ENCODE measurements around the gene BYSL. TPM values are rescaled to one million over a fixed set of nuclear protein-coding genes. Genes with fewer than 3 reads are reported as not detected.
A peak's percentile ranks its signal among the peaks of the same experiment; 100 is the strongest.

BYSL gene
- total and polyA plus RNA-seq, 7 experiments from 2014 or later = 3.9 to 35.7 (median 6.6) TPM

DNA sequence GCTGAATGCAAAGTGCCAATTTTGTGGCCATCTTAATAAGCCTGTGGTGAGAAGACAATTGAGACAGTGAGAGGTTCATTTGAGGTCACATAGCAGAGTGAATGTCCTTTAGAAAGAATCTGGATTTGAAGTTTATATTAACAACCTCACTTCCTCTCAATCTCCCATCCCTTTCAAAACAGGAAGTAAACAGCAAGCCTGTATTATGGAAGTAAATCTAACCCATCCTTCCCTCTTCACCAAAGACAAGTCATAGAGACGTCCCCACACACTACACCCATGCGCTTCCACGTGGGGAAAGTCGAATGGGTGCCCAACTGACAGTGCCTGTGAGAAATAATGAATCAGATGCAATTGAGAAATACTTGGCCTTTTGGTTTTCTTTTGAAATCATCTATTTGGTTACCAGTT, 49.1 kb downstream of the BYSL start:
- peaks cover 0 to 3% (median 0%) of the 10 kb centered on the region in 11 donors for H3K9me3 Mint-ChIP-seq
- H3K27me3 Mint-ChIP-seq = no peaks in the 10 kb centered on the region
- H3K4me1 Mint-ChIP-seq = peaks cover 35 to 98% (median 77%) of the 10 kb centered on the region in 7 donors
- intact Hi-C loops (cut with micrococcal nuclease) = loop anchor here in 1 of 2 donors (5.0 kb wide), 1 partner anchor 33 kb away; no protein-coding TSS in a partner anchor
- Histone ChIP-seq H3K4me3 (ENCODE audit: low read length) (no peak overlapping the region), H3K9me3 (ENCODE audit: control insufficient read depth in 2 of 3, low read length in 3 of 3) (no peaks in the 10 kb centered on the region), H3K36me3 (ENCODE audit: control insufficient read depth in 2 of 3, insufficient read depth in 3 of 3, low read length in 3 of 3) (peaks cover 0 to 19% (median 4%) of the 10 kb centered on the region in 3 experiments), H3K27me3 (ENCODE audit: control insufficient read depth in 2 of 2, insufficient read depth in 2 of 2, low read length in 2 of 2) (no peaks in the 10 kb centered on the region), H3K4me1 (ENCODE audit: control insufficient read depth in 2 of 2, insufficient read depth in 2 of 2, low read length in 2 of 2) (peaks cover 11 to 53% of the 10 kb centered on the region in 2 donors), H3K27ac (ENCODE audit: low read depth, low read length) (peak overlapping the region; percentile 38)
- ChIA-PET CTCF (no interaction called here), POLR2A (interaction anchor here (0.6 to 1.3 kb wide), 2 partner anchors 17 to 75 kb away, joined by 3 read pairs; no protein-coding TSS in a partner anchor)
- H3K4me3 Mint-ChIP-seq = peak overlapping the region; percentile 38 to 81 (median 61)
- ATAC-seq = peak; percentile 93
- peak overlapping the region; percentile 61 to 94 (median 76) for H3K27ac Mint-ChIP-seq
- peak in 1 of 9 donors; percentile 44 for DNase-seq
- H3K36me3 Mint-ChIP-seq = peaks cover 0 to 36% (median 6%) of the 10 kb centered on the region in 5 donors

DNA sequence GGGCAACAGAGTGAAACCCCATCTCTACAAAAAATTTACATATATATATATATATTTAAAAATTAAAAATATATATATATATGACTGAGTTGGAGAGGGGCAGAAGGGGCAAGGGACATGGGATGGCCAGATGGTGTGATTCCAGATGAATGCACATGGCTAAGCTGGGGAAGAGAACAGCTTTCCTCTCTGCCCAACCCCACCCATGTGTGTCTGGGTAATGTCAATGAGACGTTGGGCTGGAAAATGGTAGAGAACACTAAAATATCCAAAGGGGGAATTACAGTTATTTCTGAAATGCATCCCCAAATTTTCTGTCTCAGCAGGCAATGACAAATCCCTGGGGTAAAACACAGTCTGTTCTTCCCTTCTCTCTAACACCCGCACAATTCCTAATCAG, 51.5 kb downstream of the BYSL start:
- intact Hi-C loops (cut with micrococcal nuclease) = loop anchor here in 1 of 2 donors (5.0 kb wide), 1 partner anchor 36 kb away; no protein-coding TSS in a partner anchor
- peak overlapping the region in 5 of 10 donors; percentile 14 to 54 (median 38) for H3K4me3 Mint-ChIP-seq
- no peaks in the 10 kb centered on the region for H3K27me3 Mint-ChIP-seq
- H3K27me3 ChIP-seq (ENCODE audit: control insufficient read depth in 2 of 2, insufficient read depth in 2 of 2, low read length in 2 of 2) = no peaks in the 10 kb centered on the region
- DNase-seq (no peak), ATAC-seq (no peak)
- H3K4me3 ChIP-seq (ENCODE audit: low read length) = no peak overlapping the region
- H3K36me3 ChIP-seq (ENCODE audit: control insufficient read depth in 2 of 3, insufficient read depth in 3 of 3, low read length in 3 of 3) = peaks cover 0 to 16% (median 0%) of the 10 kb centered on the region in 3 experiments
- peaks cover 0 to 3% (median 0%) of the 10 kb centered on the region in 11 donors for H3K9me3 Mint-ChIP-seq
- H3K4me1 Mint-ChIP-seq = peaks cover 46 to 98% (median 70%) of the 10 kb centered on the region in 7 donors
- no peaks in the 10 kb centered on the region for H3K9me3 ChIP-seq (ENCODE audit: control insufficient read depth in 2 of 3, low read length in 3 of 3)
- no peak overlapping the region for H3K27ac ChIP-seq (ENCODE audit: low read depth, low read length)
- H3K36me3 Mint-ChIP-seq = peaks cover 0 to 37% (median 13%) of the 10 kb centered on the region in 5 donors
- ChIA-PET POLR2A (interaction anchor here (1.1 kb wide), 1 partner anchor 15 kb away, joined by 3 read pairs; no protein-coding TSS in a partner anchor), CTCF (no interaction called here)
- H3K27ac Mint-ChIP-seq = peak overlapping the region in 8 of 9 donors; percentile 38 to 88 (median 74)
- H3K4me1 ChIP-seq (ENCODE audit: control insufficient read depth in 2 of 2, insufficient read depth in 2 of 2, low read length in 2 of 2) = peaks cover 25 to 51% of the 10 kb centered on the region in 2 donors

- Mint-ChIP-seq H3K4me1 (peaks cover 48 to 90% (median 69%) of the 10 kb centered on the region in 7 donors), H3K27ac (peak overlapping the region in 5 of 9 donors; percentile 43 to 88 (median 55)), H3K4me3 (peak overlapping the region in 3 of 10 donors; percentile 39 to 63 (median 40)), H3K27me3 (no peaks in the 10 kb centered on the region), H3K36me3 (peaks cover 0 to 40% (median 13%) of the 10 kb centered on the region in 5 donors), H3K9me3 (peaks cover 0 to 3% (median 0%) of the 10 kb centered on the region in 11 donors)
- peaks cover 0 to 16% (median 0%) of the 10 kb centered on the region in 3 experiments for H3K36me3 ChIP-seq (ENCODE audit: control insufficient read depth in 2 of 3, insufficient read depth in 3 of 3, low read length in 3 of 3)
- no peak for ATAC-seq
- H3K27me3 ChIP-seq (ENCODE audit: control insufficient read depth in 2 of 2, insufficient read depth in 2 of 2, low read length in 2 of 2) = no peaks in the 10 kb centered on the region
- CTCF ChIA-PET = interaction anchor here (0.7 kb wide), 1 partner anchor 71 kb away, joined by 3 read pairs; no protein-coding TSS in a partner anchor
- no peak overlapping the region for H3K4me3 ChIP-seq (ENCODE audit: low read length)
- H3K27ac ChIP-seq (ENCODE audit: low read depth, low read length) = no peak overlapping the region
- intact Hi-C loops (cut with micrococcal nuclease) = loop anchor here in 1 of 2 donors (5.0 kb wide), 1 partner anchor 37 kb away; no protein-coding TSS in a partner anchor
- DNase-seq = no peak
- H3K9me3 ChIP-seq (ENCODE audit: control insufficient read depth in 2 of 3, low read length in 3 of 3) = no peaks in the 10 kb centered on the region
- H3K4me1 ChIP-seq (ENCODE audit: control insufficient read depth in 2 of 2, insufficient read depth in 2 of 2, low read length in 2 of 2) = peaks cover 21 to 58% of the 10 kb centered on the region in 2 donors
- POLR2A ChIA-PET = no interaction called here
Measured at GRCh38 chr6:41974281-41974825, 53.1 kb downstream of the BYSL start.

GRCh38 chr6:41975276-41975675, 54.0 kb downstream of the BYSL start:
- H3K36me3 Mint-ChIP-seq = peaks cover 0 to 43% (median 13%) of the 10 kb centered on the region in 5 donors
- no peaks in the 10 kb centered on the region for H3K9me3 ChIP-seq (ENCODE audit: control insufficient read depth in 2 of 3, low read length in 3 of 3)
- ChIA-PET CTCF (interaction anchor here (0.7 kb wide), 1 partner anchor 70 kb away, joined by 3 read pairs; no protein-coding TSS in a partner anchor), POLR2A (interaction anchor here (1.3 kb wide), 1 partner anchor 69 kb away, joined by 3 read pairs; no protein-coding TSS in a partner anchor)
- H3K36me3 ChIP-seq (ENCODE audit: control insufficient read depth in 2 of 3, insufficient read depth in 3 of 3, low read length in 3 of 3) = peaks cover 0 to 16% (median 0%) of the 10 kb centered on the region in 3 experiments
- no peaks in the 10 kb centered on the region for H3K27me3 ChIP-seq (ENCODE audit: control insufficient read depth in 2 of 2, insufficient read depth in 2 of 2, low read length in 2 of 2)
- ATAC-seq (no peak), DNase-seq (no peak)
- peaks cover 26 to 65% of the 10 kb centered on the region in 2 donors for H3K4me1 ChIP-seq (ENCODE audit: control insufficient read depth in 2 of 2, insufficient read depth in 2 of 2, low read length in 2 of 2)
- no peaks in the 10 kb centered on the region for H3K27me3 Mint-ChIP-seq
- peaks cover 49 to 89% (median 70%) of the 10 kb centered on the region in 7 donors for H3K4me1 Mint-ChIP-seq
- peak overlapping the region in 7 of 10 donors; percentile 4 to 53 (median 39) for H3K4me3 Mint-ChIP-seq
- no peak overlapping the region for H3K4me3 ChIP-seq (ENCODE audit: low read length)
- peak overlapping the region; percentile 31 for H3K27ac ChIP-seq (ENCODE audit: low read depth, low read length)
- H3K27ac Mint-ChIP-seq = peak overlapping the region in 7 of 9 donors; percentile 23 to 89 (median 72)
- H3K9me3 Mint-ChIP-seq = peaks cover 0 to 3% (median 0%) of the 10 kb centered on the region in 11 donors
- intact Hi-C loops (cut with micrococcal nuclease) = loop anchor here (5.0 kb wide), 2 partner anchors 33 to 1212 kb away; partner anchors contain the start of gene CCND3 (in 1 of the 2)

DNA sequence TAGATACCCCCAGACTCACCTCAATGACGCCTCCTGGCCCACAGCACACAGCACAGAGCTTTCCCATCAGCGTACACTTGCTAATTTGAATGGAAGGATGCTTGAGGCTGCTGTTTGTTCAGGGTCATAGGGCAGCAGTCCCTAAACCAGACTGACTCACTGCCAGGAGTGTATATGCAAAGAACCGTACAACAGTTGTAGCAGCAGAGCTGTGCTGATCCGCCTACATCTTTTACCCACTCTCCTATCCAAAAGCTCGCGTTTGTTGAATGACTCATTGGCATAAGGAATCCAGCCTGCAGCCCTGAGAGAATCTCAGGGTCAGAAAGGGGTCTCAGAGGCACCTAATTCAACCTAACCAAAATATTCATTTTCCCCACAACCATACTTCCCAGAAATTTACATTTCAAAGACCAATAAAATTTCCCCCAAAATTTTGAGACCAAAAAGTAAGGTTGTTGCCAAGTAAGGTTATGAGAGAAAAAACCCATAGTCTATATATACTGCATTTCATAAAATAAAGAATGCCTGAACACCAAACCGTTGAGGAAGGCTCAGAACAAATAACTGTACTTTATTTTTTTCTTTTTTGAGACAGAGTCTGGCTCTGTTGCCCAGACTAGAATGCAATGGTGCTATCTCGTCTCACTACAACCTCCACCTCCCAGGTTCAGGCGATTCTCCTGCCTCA, 55.6 kb downstream of the BYSL start:
- no peaks in the 10 kb centered on the region for H3K27me3 ChIP-seq (ENCODE audit: control insufficient read depth in 2 of 2, insufficient read depth in 2 of 2, low read length in 2 of 2)
- peaks cover 26 to 62% of the 10 kb centered on the region in 2 donors for H3K4me1 ChIP-seq (ENCODE audit: control insufficient read depth in 2 of 2, insufficient read depth in 2 of 2, low read length in 2 of 2)
- no peaks in the 10 kb centered on the region for H3K9me3 ChIP-seq (ENCODE audit: control insufficient read depth in 2 of 3, low read length in 3 of 3)
- Mint-ChIP-seq H3K4me3 (peak overlapping the region in 8 of 10 donors; percentile 13 to 54 (median 44)), H3K9me3 (peaks cover 0 to 3% (median 0%) of the 10 kb centered on the region in 11 donors), H3K36me3 (peaks cover 0 to 40% (median 18%) of the 10 kb centered on the region in 5 donors), H3K27me3 (no peaks in the 10 kb centered on the region), H3K27ac (peak overlapping the region; percentile 23 to 89 (median 82)), H3K4me1 (peaks cover 44 to 85% (median 67%) of the 10 kb centered on the region in 7 donors)
- DNase-seq = peak in 1 of 9 donors; percentile 27
- H3K36me3 ChIP-seq (ENCODE audit: control insufficient read depth in 2 of 3, insufficient read depth in 3 of 3, low read length in 3 of 3) = peaks cover 0 to 16% (median 0%) of the 10 kb centered on the region in 3 experiments
- peak overlapping the region; percentile 55 for H3K27ac ChIP-seq (ENCODE audit: low read depth, low read length)
- ChIA-PET CTCF (interaction anchor here (0.6 to 1.0 kb wide), 2 partner anchors 34 to 189 kb away, joined by 3 to 4 read pairs; partner anchors contain the start of gene TOMM6), POLR2A (interaction anchor here (0.6 to 1.4 kb wide), 3 partner anchors 10 to 32 kb away, joined by 3 to 4 read pairs (median 3); no protein-coding TSS in a partner anchor)
- no peak for ATAC-seq
- intact Hi-C loops (cut with micrococcal nuclease) = loop anchor here (5.0 kb wide), 2 partner anchors 35 to 1210 kb away; partner anchors contain the start of gene CCND3 (in 1 of the 2)
- no peak overlapping the region for H3K4me3 ChIP-seq (ENCODE audit: low read length)

All from naive thymus-derived CD4-positive, alpha-beta T cell (primary cell).